Activated naive CD8-positive, alpha-beta T cell (primary cell): Measurements from ENCODE around the gene FAM120AOS.

Experiments used
- H3K27ac Mint-ChIP-seq: one replicate; pipeline ENCODE4 v1.8.0; 2021; ENCODE audit warnings: mixed read lengths
- H3K27me3 Mint-ChIP-seq: one replicate; pipeline ENCODE4 v1.8.0; 2021; ENCODE audit warnings: mixed read lengths
- H3K36me3 Mint-ChIP-seq: one replicate; pipeline ENCODE4 v1.8.0; 2021; ENCODE audit warnings: mixed read lengths
- H3K4me1 Mint-ChIP-seq: one replicate; pipeline ENCODE4 v1.8.0; 2021; ENCODE audit warnings: low read depth, mixed read lengths
- H3K4me3 Mint-ChIP-seq: one replicate; pipeline ENCODE4 v1.8.0; 2021; ENCODE audit warnings: mild to moderate bottlenecking, mixed read lengths
- H3K9me3 Mint-ChIP-seq: one replicate; pipeline ENCODE4 v1.8.0; 2021; ENCODE audit warnings: low read depth, mixed read lengths

FAM120AOS gene

DNA sequence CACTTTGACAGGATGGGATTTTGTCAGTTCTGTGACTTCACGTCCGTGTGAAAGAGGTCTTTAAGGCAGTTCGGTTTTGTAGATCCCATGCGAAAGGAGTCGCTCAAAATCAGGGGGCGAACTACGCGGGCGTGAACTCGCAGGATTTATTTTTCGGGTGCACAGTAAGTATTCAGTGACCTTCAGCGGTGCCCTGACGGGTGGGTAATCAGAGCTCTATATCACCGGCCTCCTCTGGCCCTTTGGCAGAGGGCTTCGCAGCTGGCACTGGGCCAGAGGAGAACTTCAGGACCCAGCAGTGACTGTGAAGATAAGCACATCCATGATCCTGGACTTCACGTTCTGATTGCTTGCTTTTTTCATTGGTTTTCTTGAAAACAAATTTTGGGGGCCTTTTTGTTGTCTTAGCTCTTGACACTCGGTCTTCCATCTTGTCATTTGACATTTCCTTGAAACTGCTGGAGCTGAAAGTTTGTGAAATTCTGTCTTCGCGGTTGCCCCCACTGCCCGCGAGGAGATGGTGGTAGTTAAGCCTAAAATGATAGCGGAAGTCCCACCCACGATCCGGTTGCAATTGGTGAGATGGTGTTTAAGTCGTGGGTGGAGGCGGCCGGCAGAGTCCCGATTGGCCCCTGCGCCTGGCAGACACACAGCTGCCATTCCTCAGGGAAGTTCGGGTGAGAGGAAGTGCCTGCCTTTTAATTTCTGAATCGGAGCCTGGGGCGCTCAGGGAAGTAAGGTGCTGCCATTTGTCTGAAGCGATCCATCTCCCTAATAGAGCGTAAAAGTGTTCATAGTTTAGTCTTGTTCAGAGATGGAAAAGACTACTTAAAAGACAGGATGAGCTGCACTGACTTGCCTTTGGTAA is at the start of gene FAM120AOS:
Gene FAM120AOS, minus strand, starts transcription at position 535 of the 868 bp plus-strand sequence. CDS start 872 bp downstream, outside the sequence.
- no peaks in the 10 kb centered on the region for H3K9me3 Mint-ChIP-seq
- H3K4me1 Mint-ChIP-seq, result peaks cover 55% of the 10 kb centered on the region
- H3K27me3 Mint-ChIP-seq, result no peaks in the 10 kb centered on the region
- peaks cover 15% of the 10 kb centered on the region for H3K36me3 Mint-ChIP-seq
- peak within 1 kb of the TSS; percentile 98 for H3K4me3 Mint-ChIP-seq
- peak within 1 kb of the TSS; percentile 94 for H3K27ac Mint-ChIP-seq

GRCh38 chr9:93501406-93501805 is 48.0 kb upstream of the FAM120AOS start:
- Mint-ChIP-seq H3K4me3 (peak overlapping the region; percentile 80), H3K9me3 (no peaks in the 10 kb centered on the region), H3K4me1 (peaks cover 55% of the 10 kb centered on the region), H3K27me3 (no peaks in the 10 kb centered on the region), H3K27ac (peak overlapping the region; percentile 24), H3K36me3 (peaks cover 17% of the 10 kb centered on the region)

DNA sequence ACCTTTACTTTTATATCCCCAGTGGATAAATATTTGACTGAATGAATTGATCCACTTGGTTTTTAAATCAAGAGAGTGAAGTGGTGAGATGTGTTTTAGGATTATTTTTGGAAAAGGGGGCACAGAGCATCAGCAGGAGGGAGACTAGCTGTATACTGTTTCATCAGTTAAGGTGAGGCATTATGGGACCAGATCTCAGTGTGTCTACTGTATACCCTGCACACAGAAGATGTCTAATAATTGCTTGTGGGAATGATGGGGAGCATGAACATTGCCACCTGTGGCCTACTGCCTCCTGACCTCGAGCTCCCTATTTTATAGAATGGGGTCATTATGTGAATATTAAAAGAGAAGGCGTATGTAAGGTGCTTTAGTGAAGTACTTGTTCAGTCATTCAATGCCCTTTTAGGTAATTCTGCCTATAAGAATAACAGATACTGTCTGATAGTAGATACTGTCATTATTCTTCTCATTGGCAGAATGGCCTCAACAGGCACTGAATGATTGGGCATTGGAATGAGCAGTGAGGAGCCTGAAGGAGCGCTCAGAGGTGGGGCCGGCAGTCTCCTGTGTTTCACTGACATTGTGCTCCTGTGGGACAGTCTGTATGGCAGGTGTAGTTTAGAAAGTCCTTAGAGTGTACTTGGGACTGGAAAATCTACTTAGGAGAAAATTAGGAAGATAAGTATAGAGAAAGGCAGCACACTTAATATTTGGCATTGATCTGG is 47.4 kb upstream of the FAM120AOS start:
- Mint-ChIP-seq H3K4me3 (peak overlapping the region; percentile 80), H3K27me3 (no peaks in the 10 kb centered on the region), H3K27ac (peak overlapping the region; percentile 24), H3K4me1 (peaks cover 53% of the 10 kb centered on the region), H3K36me3 (peaks cover 17% of the 10 kb centered on the region), H3K9me3 (no peaks in the 10 kb centered on the region)

DNA sequence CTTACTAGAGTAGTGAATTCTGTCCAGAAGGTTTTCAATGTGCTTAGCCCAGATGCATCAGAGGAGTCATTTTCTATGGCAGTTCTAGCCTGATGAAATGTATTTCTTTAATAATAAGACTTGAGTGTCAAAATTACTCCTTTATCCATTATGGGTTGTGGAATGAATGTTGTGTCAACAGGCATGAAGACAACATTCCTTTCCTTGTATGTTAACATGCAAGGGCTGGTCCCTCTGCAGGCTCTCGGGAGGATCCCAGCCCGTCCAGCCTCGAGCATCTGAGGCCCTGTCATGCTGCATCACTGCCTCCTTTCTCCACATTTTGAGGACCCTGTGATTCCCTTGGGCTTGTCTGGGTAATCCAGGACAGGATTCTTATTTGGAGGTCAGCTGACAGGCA is 42.9 kb upstream of the FAM120AOS start:
- no peak overlapping the region for H3K27ac Mint-ChIP-seq
- no peak overlapping the region for H3K4me3 Mint-ChIP-seq
- peaks cover 15% of the 10 kb centered on the region for H3K36me3 Mint-ChIP-seq
- no peaks in the 10 kb centered on the region for H3K27me3 Mint-ChIP-seq
- H3K4me1 Mint-ChIP-seq, result peaks cover 39% of the 10 kb centered on the region
- no peaks in the 10 kb centered on the region for H3K9me3 Mint-ChIP-seq

GRCh38 chr9:93493949-93494348 is 40.6 kb upstream of the FAM120AOS start:
- Mint-ChIP-seq H3K36me3 (peaks cover 16% of the 10 kb centered on the region), H3K27me3 (no peaks in the 10 kb centered on the region), H3K9me3 (no peaks in the 10 kb centered on the region), H3K4me1 (peaks cover 34% of the 10 kb centered on the region), H3K4me3 (no peak overlapping the region), H3K27ac (no peak overlapping the region)

DNA sequence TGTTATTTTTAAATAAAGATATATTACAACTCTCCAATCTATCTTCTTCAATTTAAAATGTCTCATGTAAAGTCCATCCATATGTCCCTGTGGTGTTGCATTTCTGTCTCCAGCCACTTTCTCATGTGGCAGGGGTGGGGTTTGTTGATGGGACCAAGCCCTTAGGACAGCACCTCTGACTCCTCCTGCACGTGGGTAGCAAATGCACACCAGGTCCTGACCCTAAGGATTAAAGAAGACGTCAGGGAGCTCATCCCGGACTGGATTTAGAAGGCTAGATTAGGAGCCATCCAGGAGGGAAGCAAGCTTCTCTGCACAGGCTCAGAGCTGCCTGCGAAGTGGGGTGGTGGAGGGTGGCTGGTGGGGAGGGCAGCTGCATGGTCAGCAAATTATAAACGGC is 38.9 kb upstream of the FAM120AOS start:
- Mint-ChIP-seq H3K4me1 (peaks cover 42% of the 10 kb centered on the region), H3K36me3 (peaks cover 25% of the 10 kb centered on the region), H3K27me3 (no peaks in the 10 kb centered on the region), H3K4me3 (no peak overlapping the region), H3K27ac (no peak overlapping the region), H3K9me3 (no peaks in the 10 kb centered on the region)

- Mint-ChIP-seq H3K4me3 (no peak overlapping the region), H3K4me1 (peaks cover 45% of the 10 kb centered on the region), H3K27me3 (no peaks in the 10 kb centered on the region), H3K27ac (no peak overlapping the region), H3K36me3 (peaks cover 25% of the 10 kb centered on the region), H3K9me3 (no peaks in the 10 kb centered on the region)
Measured at GRCh38 chr9:93491593-93492232, 38.3 kb upstream of the FAM120AOS start.

DNA sequence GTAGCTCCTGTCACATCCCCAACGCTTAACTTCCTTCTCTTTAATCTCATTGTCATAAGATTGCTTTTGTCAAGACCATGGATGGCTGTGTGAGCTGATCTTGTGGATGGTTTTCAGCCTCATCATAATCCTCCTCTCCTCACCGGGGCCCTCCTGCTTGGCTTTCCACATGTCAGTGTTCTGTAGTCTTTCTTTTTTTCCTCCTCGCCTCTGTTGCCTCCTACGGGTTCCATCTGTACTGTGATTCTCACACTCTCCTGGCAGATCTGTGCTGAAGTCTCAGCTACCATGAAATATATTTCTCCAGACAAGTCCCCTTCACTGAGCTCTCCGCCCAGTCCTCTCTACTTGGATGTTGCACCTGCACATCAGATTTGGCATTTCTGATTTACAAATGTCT is 34.9 kb upstream of the FAM120AOS start:
- H3K27ac Mint-ChIP-seq, result peak overlapping the region; percentile 2
- no peaks in the 10 kb centered on the region for H3K27me3 Mint-ChIP-seq
- H3K4me3 Mint-ChIP-seq, result no peak overlapping the region
- peaks cover 21% of the 10 kb centered on the region for H3K36me3 Mint-ChIP-seq
- H3K9me3 Mint-ChIP-seq, result no peaks in the 10 kb centered on the region
- peaks cover 39% of the 10 kb centered on the region for H3K4me1 Mint-ChIP-seq

DNA sequence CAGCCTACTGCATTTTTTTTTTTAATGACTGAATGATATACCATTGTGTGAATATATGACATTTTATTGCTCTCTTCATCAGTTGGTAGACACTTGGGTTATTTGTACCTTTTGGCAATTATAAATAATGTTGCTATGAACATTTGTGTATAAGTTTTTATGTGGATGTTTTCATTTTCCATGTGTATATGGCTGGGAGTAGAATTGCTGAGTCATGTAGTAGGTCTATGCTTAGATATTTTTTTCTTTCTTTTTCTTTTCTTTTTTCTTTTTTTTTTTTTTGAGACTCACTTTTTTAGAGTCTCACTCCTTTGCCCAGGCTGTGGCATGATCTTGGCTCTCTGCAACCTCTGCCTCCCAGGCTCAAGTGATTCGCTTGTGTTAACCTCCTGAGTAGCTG is 32.9 kb upstream of the FAM120AOS start:
- Mint-ChIP-seq H3K27me3 (no peaks in the 10 kb centered on the region), H3K36me3 (peaks cover 24% of the 10 kb centered on the region), H3K9me3 (no peaks in the 10 kb centered on the region), H3K4me1 (peaks cover 45% of the 10 kb centered on the region), H3K4me3 (no peak overlapping the region), H3K27ac (no peak overlapping the region)

DNA sequence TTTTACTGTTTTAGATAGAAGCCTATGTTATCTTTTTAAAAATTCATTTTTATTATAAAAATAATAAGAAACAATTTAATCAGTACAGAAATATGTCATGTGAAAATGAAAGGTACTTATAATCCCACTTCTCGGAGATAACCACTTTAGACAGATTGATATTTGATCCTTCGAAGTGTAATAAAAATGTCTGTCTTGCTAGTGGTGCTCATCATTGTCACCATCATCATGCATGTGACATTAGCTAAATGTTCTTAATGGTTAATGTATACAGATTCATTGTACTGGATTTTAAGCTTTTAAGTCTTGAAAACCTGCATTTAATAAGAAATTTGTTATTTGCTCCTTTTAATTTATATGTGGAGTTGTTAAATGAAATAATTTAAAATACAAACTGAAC is 30.1 kb upstream of the FAM120AOS start:
- Mint-ChIP-seq H3K27me3 (no peaks in the 10 kb centered on the region), H3K36me3 (peaks cover 15% of the 10 kb centered on the region), H3K4me1 (peaks cover 38% of the 10 kb centered on the region), H3K4me3 (no peak overlapping the region), H3K9me3 (no peaks in the 10 kb centered on the region), H3K27ac (no peak overlapping the region)

DNA sequence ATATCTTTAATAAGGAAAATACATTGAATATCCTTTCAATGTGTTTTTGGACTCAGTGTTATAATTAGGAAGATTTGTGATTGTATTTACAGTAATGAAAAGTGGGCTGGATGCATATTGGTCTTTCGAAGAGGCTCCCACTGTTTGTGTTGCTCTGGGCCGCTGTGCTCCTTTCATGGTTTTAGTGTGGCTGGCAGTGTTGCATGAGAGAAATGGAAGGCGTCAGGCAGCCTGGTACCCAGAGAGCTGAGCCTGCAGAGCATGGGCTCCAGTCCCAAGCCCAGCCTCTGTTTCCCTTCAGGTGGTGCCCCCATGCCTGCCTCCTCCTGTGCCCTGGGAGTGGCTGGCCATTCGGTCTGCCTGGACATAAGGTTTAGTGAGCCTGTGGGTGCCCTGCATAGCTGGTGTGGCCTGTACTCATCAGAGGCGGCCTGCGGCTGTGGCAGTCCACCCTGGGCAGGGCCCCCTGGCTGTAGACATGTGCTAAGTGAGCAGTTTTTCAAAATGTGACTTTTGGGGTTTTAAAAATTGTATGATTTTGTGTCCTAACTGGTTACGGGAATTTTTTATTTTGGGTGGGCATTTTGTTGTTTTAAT is 27.4 kb upstream of the FAM120AOS start:
- Mint-ChIP-seq H3K9me3 (no peaks in the 10 kb centered on the region), H3K27me3 (no peaks in the 10 kb centered on the region), H3K36me3 (peaks cover 12% of the 10 kb centered on the region), H3K4me1 (peaks cover 38% of the 10 kb centered on the region), H3K27ac (no peak overlapping the region), H3K4me3 (no peak overlapping the region)

DNA sequence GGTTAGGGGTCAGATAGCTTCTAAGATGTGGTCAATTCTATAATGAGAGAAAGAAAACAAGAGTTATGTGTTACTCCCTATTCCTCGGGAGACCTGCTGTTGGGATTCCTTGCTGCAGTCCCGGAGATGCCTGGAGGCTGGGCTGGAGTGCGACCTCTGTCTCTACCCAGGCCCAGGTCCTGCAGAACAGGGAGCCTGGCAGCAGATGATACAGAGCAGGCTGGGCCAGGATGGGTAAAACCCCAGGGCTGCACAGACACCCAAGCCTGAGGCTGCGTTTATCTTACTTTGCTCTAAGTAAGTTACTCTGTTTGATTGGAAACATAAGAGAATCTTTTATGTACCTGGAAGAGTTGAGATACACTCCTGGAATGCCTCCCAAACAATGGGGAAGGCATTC is 26.9 kb upstream of the FAM120AOS start:
- Mint-ChIP-seq H3K9me3 (no peaks in the 10 kb centered on the region), H3K36me3 (peaks cover 12% of the 10 kb centered on the region), H3K4me3 (no peak overlapping the region), H3K4me1 (peaks cover 42% of the 10 kb centered on the region), H3K27me3 (no peaks in the 10 kb centered on the region), H3K27ac (no peak overlapping the region)

DNA sequence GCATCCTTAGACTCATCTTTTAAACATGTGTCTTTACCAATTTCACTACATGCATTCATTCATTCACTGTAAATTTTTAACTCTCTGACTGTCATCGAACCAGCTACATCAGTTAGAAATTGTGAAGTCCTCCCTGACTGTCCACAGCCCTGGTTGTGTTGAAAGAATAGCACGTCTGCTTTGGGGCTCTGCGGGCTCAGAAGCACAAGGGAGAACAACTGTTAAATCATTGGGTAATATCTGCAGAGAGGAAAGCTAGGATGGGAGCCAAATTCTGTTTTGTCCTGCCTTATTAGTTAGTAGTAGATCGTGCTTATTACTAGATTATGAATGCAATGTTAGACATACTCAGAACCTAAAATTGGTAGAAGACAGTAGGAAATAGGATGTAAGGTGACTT is 26.3 kb upstream of the FAM120AOS start:
- no peak overlapping the region for H3K4me3 Mint-ChIP-seq
- H3K27me3 Mint-ChIP-seq, result no peaks in the 10 kb centered on the region
- H3K36me3 Mint-ChIP-seq, result peaks cover 10% of the 10 kb centered on the region
- no peaks in the 10 kb centered on the region for H3K9me3 Mint-ChIP-seq
- peaks cover 43% of the 10 kb centered on the region for H3K4me1 Mint-ChIP-seq
- no peak overlapping the region for H3K27ac Mint-ChIP-seq

- H3K27ac Mint-ChIP-seq, result no peak overlapping the region
- H3K4me3 Mint-ChIP-seq, result no peak overlapping the region
Measured at GRCh38 chr9:93477397-93477796, 24.0 kb upstream of the FAM120AOS start.

GRCh38 chr9:93476924-93477323 is 23.5 kb upstream of the FAM120AOS start:
- Mint-ChIP-seq H3K27ac (peak overlapping the region; percentile 30), H3K4me1 (peaks cover 44% of the 10 kb centered on the region), H3K27me3 (no peaks in the 10 kb centered on the region), H3K9me3 (no peaks in the 10 kb centered on the region), H3K4me3 (no peak overlapping the region), H3K36me3 (peaks cover 12% of the 10 kb centered on the region)

More at GRCh38 chr9:93477397-93477796, 24.0 kb upstream of the FAM120AOS start:
- Mint-ChIP-seq H3K36me3 (peaks cover 13% of the 10 kb centered on the region), H3K27me3 (no peaks in the 10 kb centered on the region), H3K9me3 (no peaks in the 10 kb centered on the region), H3K4me1 (peaks cover 44% of the 10 kb centered on the region)
